Osteoblast (primary cell): ENCODE data around the gene ALDH3B2. TPM values are rescaled to one million over a fixed set of nuclear protein-coding genes. Genes with fewer than 3 reads are reported as not detected.

Experiments used
- DNase-seq: peaks from one replicate; pipeline ENCODE4 v3.0.0; 2011; ENCODE audit warnings: low spot score, mixed read lengths; ENCODE audit not compliant: insufficient read length; ENCODE audit errors: missing footprints
- H2AFZ ChIP-seq: 2 replicates; pipeline ENCODE4 v1.6.0; 2011; ENCODE audit warnings: mild to moderate bottlenecking, low read length
- H3K27ac ChIP-seq: 2 replicates; pipeline ENCODE4 v1.5.1; 2011; ENCODE audit warnings: mild to moderate bottlenecking, low read depth, low read length, moderate library complexity
- H3K27me3 ChIP-seq: 2 replicates; pipeline ENCODE4 v1.6.0; 2012; ENCODE audit warnings: mild to moderate bottlenecking, control low read depth, inconsistent platforms, low read length, moderate library complexity; ENCODE audit not compliant: insufficient read depth
- H3K36me3 ChIP-seq: 2 replicates; pipeline ENCODE4 v1.5.1; 2011; ENCODE audit warnings: mild to moderate bottlenecking, low read length, control low read depth, moderate library complexity; ENCODE audit not compliant: insufficient read depth
- H3K4me1 ChIP-seq: 2 replicates; pipeline ENCODE4 v1.5.1; 2011; ENCODE audit warnings: mild to moderate bottlenecking, low read length, control low read depth, moderate library complexity; ENCODE audit not compliant: insufficient read depth
- H3K4me2 ChIP-seq: 2 replicates; pipeline ENCODE4 v1.6.0; 2011; ENCODE audit warnings: mild to moderate bottlenecking, low read length; ENCODE audit not compliant: insufficient read depth
- H3K4me3 ChIP-seq: fragments of 200-600 bp; sonication (generic); 3 replicates; pipeline ENCODE4 v1.5.1; 2012; ENCODE audit warnings: mild to moderate bottlenecking, low read length, inconsistent platforms; ENCODE audit not compliant: insufficient read depth
- H3K79me2 ChIP-seq: 2 replicates; pipeline ENCODE4 v1.6.0; 2012; ENCODE audit warnings: mild to moderate bottlenecking, low read length, control low read depth, inconsistent platforms; ENCODE audit not compliant: insufficient read depth
- H3K9me3 ChIP-seq: 2 replicates; pipeline ENCODE4 v1.5.1; 2011; ENCODE audit warnings: low read depth, low read length, control low read depth
- H4K20me1 ChIP-seq: 2 replicates; pipeline ENCODE4 v1.6.0; 2012; ENCODE audit warnings: mild to moderate bottlenecking, low read length, control low read depth; ENCODE audit not compliant: insufficient read depth
- total RNA-seq: library from RNA; depleted of rRNA; stranded (reverse); fragments of >200 nt; gene quantifications from 2 replicates; pipeline ENCODE4 v1.2.3, GENCODE V29; 2012
- TF ChIP-seq, protein P1 (sequence below): IDR thresholded peaks from 2 replicates; pipeline ENCODE4 v1.5.1; 2011; ENCODE audit warnings: mild to moderate bottlenecking, low read depth, low read length, moderate library complexity; ENCODE audit errors: extremely low read depth

The ALDH3B2 gene
- total RNA-seq, 1 donor = not detected

DNA sequence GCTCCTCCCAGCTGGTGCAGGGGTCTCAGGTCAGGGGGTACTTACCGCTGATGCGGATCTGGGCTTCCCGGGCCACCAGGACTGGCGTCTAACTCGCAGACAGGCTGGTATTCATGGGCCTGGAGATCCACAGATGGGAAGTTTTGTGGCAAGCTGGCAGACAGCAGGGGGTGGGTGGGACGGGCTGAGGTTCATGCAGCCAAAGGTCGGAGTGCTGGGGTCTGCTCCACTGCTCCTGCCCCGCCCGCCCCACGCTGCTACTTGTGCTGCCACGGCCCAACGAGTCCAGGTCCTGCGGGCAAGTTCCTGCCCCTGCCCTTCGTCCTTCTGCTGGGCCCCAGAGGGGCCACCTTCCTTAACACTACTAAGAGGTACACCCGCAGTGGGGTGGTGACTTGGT lies 27.0 kb downstream of the ALDH3B2 start:
- Histone ChIP-seq H3K4me1 (no peaks in the 10 kb centered on the region), H3K27me3 (no peaks in the 10 kb centered on the region), H3K36me3 (no peaks in the 10 kb centered on the region), H2AFZ (no peak overlapping the region), H4K20me1 (no peaks in the 10 kb centered on the region), H3K4me2 (no peak overlapping the region), H3K9me3 (no peaks in the 10 kb centered on the region), H3K4me3 (no peak overlapping the region), H3K27ac (no peak overlapping the region), H3K79me2 (no peaks in the 10 kb centered on the region)
- TF ChIP-seq, protein P1, sequence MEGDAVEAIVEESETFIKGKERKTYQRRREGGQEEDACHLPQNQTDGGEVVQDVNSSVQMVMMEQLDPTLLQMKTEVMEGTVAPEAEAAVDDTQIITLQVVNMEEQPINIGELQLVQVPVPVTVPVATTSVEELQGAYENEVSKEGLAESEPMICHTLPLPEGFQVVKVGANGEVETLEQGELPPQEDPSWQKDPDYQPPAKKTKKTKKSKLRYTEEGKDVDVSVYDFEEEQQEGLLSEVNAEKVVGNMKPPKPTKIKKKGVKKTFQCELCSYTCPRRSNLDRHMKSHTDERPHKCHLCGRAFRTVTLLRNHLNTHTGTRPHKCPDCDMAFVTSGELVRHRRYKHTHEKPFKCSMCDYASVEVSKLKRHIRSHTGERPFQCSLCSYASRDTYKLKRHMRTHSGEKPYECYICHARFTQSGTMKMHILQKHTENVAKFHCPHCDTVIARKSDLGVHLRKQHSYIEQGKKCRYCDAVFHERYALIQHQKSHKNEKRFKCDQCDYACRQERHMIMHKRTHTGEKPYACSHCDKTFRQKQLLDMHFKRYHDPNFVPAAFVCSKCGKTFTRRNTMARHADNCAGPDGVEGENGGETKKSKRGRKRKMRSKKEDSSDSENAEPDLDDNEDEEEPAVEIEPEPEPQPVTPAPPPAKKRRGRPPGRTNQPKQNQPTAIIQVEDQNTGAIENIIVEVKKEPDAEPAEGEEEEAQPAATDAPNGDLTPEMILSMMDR = no peak
- DNase-seq = peak; percentile 58

DNA sequence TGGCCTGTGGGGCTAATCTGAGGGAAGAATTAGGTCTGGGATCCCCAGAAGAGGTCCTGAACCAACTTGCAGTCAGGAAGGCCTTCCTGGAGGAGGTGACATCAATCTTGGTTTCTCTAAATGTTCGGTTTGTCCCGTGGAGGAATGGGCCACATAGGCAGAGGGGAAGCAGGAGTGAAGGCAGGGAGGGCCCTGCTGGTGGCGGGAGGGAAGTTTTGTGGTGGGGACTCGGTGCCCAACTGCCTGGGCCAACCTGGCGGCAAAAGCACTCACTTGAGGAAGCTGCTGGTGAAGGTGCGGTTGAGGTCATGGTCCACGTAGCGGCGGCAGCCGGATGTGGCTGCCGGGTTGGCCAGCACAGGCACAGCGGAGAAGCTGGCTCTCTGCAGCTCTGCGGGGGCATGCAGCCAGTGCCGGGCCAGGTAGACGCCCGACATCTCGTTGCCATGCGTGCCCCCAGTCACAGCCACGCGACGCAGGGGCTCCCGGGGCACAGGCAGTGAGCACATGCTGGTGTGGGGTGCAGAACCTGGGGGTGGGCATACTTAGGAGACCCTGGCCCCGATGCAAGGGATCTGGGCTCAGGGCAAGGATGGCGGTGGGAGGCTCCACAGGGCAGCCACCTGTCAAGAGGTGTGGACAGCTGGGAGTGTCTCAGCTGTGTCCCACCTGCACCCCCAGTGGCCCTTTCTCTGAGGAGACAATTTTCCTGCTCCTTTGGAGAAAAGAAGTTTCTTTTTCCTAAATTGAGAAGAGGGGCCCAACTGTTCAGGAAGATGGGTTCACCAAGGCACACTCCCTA lies 27.7 kb downstream of the ALDH3B2 start:
- no peaks in the 10 kb centered on the region for H3K79me2 ChIP-seq
- H3K36me3 ChIP-seq = no peaks in the 10 kb centered on the region
- H3K9me3 ChIP-seq = no peaks in the 10 kb centered on the region
- TF ChIP-seq, protein P1 = no peak
- H4K20me1 ChIP-seq = no peaks in the 10 kb centered on the region
- no peak overlapping the region for H3K4me2 ChIP-seq
- H2AFZ ChIP-seq = no peak overlapping the region
- H3K4me1 ChIP-seq = no peaks in the 10 kb centered on the region
- DNase-seq = peak; percentile 69
- H3K4me3 ChIP-seq = no peak overlapping the region
- no peak overlapping the region for H3K27ac ChIP-seq
- no peaks in the 10 kb centered on the region for H3K27me3 ChIP-seq

DNA sequence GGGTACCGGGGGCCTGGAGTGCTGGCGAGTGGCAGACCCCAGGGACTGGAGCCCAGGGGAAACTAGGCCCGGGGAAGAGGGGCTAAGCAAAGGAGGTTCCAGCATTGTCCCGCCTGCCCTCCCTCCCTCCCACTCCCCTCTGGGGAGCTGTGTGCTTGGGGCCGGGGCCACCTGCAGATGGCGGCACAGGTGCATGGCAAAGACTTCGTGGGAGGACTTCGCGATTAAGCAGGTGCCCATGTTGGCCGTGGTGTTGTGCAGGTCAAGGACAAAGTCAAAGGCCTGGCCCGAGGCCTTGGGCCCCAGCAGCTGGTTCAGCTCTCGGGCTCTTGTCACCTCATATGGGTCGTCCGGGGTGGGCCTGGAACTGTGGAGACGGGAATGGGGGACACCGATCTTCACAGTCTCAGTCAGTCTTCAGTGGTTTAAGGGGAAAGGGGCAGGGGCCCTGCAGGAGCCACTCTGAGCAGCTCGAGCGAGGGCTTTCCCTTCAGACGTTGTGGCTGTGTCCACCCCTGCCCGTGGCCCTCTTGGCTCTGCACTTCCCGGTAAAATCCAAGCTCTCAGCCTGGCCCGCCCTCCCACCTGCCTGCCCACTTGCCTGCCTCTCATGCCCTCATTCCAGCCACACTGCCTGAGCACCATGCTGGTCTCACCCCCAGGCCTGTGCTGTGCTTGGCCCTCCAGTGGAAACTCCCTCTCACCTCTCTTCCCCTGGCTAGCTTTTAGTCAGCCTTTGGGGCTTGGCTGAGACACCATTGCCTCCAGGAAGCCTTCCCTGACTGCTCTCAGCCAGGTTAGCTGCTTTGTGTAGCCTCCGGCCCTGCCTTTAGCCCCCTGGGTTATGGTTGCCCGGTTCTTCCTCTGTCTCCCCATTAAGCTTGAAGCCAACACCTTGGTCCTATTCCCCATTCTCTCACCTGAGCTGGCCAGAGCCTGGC lies 28.6 kb downstream of the ALDH3B2 start:
- no peak overlapping the region for H3K27ac ChIP-seq
- no peaks in the 10 kb centered on the region for H3K79me2 ChIP-seq
- TF ChIP-seq, protein P1 = no peak

More for the DNA sequence above, 28.6 kb downstream of the ALDH3B2 start:
- peak; percentile 66 for DNase-seq
- no peaks in the 10 kb centered on the region for H3K36me3 ChIP-seq
- no peaks in the 10 kb centered on the region for H3K9me3 ChIP-seq
- no peak overlapping the region for H3K4me2 ChIP-seq
- H2AFZ ChIP-seq = no peak overlapping the region
- no peaks in the 10 kb centered on the region for H4K20me1 ChIP-seq
- no peaks in the 10 kb centered on the region for H3K27me3 ChIP-seq
- H3K4me1 ChIP-seq = no peaks in the 10 kb centered on the region
- H3K4me3 ChIP-seq = no peak overlapping the region
